Brain microvascular endothelial cell (primary cell): Measurements from ENCODE around the gene E2F2.
A peak's percentile ranks its signal among the peaks of the same experiment; 100 is the strongest.

Source experiments
- DNase-seq: peaks from one replicate; pipeline ENCODE4 v3.0.0-alpha.2; 2020
- H3K27ac ChIP-seq: fragments of 250-450 bp; sonication (Bioruptor Pico); 2 replicates; pipeline ENCODE4 v1.5.1; 2020; ENCODE audit warnings: mild to moderate bottlenecking, moderate library complexity
- H3K27me3 ChIP-seq: fragments of 250-450 bp; sonication (Bioruptor Pico); replicated peaks from 2 replicates; pipeline ENCODE4 v1.5.1; 2020; ENCODE audit warnings: mild to moderate bottlenecking
- H3K36me3 ChIP-seq: fragments of 250-450 bp; sonication (Bioruptor Pico); replicated peaks from 2 replicates; pipeline ENCODE4 v1.5.1; 2020; ENCODE audit warnings: mild to moderate bottlenecking
- H3K4me3 ChIP-seq: 2 replicates; pipeline ENCODE4 v1.5.1; 2011; ENCODE audit warnings: low read depth, mild to moderate bottlenecking, control low read depth, low read length, moderate library complexity
- CTCF ChIP-seq: IDR thresholded peaks from 2 replicates; pipeline ENCODE4 v1.5.1; 2011; ENCODE audit warnings: low read depth, mild to moderate bottlenecking, moderate library complexity, low read length, control low read depth, inconsistent platforms; ENCODE audit errors: missing control alignments
- in situ Hi-C: cut with HindIII; loops from 2 replicates; pipeline ENCODE4 v1.10.0; 2017; ENCODE audit warnings: low sequenced_read_pairs, low pct_ligation_motif_present

The E2F2 gene

DNA sequence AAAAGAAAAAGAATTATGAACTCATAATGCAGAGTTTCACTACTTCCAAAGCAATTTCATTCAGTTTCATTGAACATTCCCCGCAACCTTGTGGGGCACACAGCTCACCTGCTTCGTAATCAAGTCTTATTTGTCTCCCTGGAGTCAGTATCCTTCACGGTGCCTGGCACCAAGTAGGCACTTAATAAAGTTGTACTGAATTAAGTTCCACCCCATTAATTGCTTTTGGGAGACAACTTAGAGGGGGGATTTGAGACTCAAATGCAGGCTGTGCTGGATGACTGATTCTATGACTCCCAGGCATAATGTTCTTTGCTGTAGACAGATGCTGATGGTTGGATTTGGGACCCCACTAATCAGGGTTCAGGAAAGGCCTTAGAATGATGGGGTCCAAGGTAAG lies 34.7 kb upstream of the E2F2 start:
- Histone ChIP-seq H3K27me3 (no peaks in the 10 kb centered on the region), H3K27ac (no peak overlapping the region), H3K4me3 (no peak overlapping the region), H3K36me3 (no peaks in the 10 kb centered on the region)
- in situ Hi-C loops, result no loop called here
- TF ChIP-seq CTCF, result no peak
- DNase-seq, result no peak

DNA sequence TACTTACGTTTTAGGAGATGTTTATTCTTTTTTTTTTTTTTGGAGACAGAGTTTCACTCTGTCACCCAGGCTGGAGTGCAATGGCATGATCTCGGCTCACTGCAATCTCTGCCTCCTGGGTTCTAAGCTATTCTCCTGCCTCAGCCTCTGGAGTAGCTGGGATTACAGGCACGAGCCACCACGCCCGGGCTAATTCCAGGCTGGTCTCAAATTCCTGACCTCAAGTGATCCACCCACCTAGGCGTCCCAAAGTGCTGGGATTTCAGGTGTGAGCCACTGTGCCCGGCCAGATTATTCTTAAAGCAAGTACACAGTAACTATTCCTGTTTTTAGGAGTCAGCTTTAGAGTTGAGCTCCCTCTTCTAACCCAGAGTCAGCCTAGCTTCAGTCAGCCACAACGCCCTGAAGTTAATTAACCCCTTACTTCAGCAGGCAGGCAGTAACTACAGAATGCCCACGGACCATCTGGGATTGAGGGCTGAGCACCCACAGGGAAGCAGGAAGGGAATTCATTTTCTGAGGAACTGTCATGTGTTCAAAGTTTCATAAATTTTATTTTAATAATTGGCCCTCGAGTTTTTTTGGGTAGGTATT lies 33.6 kb upstream of the E2F2 start:
- in situ Hi-C loops, result no loop called here
- no peak overlapping the region for H3K27ac ChIP-seq
- no peaks in the 10 kb centered on the region for H3K36me3 ChIP-seq
- no peak for TF ChIP-seq CTCF
- H3K27me3 ChIP-seq, result no peaks in the 10 kb centered on the region
- DNase-seq, result no peak
- no peak overlapping the region for H3K4me3 ChIP-seq

GRCh38 chr1:23563755-23564374 lies 32.8 kb upstream of the E2F2 start:
- in situ Hi-C loops, result no loop called here
- no peak for DNase-seq
- TF ChIP-seq CTCF, result no peak
- Histone ChIP-seq H3K36me3 (peaks cover 3% of the 10 kb centered on the region), H3K27ac (peak overlapping the region; percentile 100), H3K4me3 (no peak overlapping the region), H3K27me3 (no peaks in the 10 kb centered on the region)

- H3K27me3 ChIP-seq, result no peaks in the 10 kb centered on the region
- peak overlapping the region; percentile 100 for H3K27ac ChIP-seq
- in situ Hi-C loops, result no loop called here
- no peak for TF ChIP-seq CTCF
- no peak overlapping the region for H3K4me3 ChIP-seq
- no peak for DNase-seq
- H3K36me3 ChIP-seq, result peaks cover 12% of the 10 kb centered on the region
Measured at GRCh38 chr1:23563003-23563402, 32.0 kb upstream of the E2F2 start.

DNA sequence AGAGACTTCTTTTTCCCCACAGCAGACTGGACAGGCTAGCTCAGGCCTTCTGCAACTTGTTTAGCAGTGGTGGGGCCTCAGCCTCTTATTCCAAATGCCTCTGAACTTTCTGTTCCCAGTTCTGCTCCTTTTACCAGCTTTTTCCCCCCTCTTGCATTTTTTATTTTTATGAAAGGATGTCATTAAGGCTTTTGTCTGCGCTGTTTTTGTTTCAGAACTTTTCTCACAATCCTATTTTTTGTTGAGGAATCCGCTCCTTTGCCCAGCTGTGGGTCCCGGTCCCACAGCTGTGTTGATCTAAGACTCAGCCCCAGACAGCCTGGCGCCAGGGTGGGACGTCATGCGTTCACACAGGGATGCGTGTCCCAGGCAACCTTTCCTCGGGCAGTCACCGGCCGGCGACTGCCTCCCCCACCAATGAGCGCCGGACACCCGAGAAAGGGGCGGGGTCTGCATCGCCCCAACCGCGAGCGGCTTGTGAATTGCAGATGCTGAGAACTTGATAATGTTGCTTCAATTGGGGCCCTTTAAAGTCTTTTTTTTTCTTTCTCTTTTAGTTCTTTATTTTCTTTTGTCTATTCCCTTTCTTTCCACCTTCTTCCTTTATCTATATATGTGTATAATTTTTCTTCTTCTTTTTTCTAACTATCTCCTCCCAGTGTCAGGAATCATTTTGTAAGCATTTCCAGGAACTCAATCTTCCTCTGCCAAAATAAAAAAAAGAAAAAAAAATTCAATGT lies 31.3 kb upstream of the E2F2 start:
- Histone ChIP-seq H3K36me3 (peaks cover 19% of the 10 kb centered on the region), H3K4me3 (no peak overlapping the region), H3K27me3 (no peaks in the 10 kb centered on the region), H3K27ac (peak overlapping the region; percentile 100)
- no peak for TF ChIP-seq CTCF
- in situ Hi-C loops, result no loop called here
- DNase-seq, result peak; percentile 99
